GM21390 (cell line): ENCODE data around the gene LEP.
"Not testable (repeated sequence)": the region's sequence is repeated elsewhere in the genome, so short reads cannot be mapped to it uniquely, and the experiment has no call there.

ENCODE experiments used
- ATAC-seq: cut with Tn5 transposase; IDR thresholded peaks from one replicate; pipeline ENCODE4 v1.9.1; 2021; ENCODE audit not compliant: unreplicated experiment

Gene LEP

DNA sequence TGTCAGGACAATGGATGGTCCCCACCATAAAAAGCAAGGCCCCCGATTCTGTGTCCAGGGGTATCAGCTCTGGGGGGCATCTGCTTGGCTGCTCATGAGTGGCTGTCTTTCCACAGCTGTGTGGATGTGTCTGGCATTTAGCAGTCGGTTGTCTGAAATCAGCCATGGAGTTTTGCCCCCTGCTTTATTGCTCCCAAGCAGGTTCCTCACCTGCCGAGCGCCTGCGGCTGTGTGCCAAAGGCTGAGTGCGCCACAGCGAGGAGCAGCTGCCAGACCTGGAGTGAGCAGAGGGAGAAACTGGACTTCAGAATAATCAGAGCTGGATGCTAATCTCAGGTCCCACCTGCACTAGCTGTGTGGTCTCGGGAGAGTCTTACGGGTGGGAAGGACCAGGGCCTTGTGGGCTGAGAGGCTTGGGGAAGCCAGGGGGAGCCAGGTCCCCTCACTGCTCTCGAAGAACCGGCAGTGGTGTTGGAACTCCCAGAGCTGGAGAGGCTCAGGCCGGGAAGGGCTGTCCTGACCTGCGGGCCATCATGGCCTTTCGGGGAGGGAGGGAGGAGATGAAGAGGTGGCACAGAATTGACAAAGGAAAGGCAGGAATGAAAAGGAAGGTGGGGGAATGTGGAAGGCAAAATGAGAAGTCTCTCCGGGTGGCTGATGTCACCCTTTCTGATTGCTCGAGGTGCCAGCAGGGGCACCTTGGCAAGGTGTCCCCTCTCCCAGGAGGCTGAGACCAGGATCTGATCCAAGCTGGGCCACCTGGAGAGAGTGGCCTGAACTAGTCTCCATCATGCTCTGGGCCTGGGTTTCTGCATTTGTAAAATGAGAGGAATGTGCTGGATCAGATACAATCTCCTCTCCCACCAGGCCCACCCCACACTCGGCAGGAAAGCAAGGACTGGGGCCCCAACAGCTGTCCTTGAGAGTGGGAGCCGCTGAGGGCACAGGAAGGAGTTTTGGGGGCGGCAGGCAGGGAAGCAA is 30.2 kb upstream of the LEP start:
- no peak for ATAC-seq

DNA sequence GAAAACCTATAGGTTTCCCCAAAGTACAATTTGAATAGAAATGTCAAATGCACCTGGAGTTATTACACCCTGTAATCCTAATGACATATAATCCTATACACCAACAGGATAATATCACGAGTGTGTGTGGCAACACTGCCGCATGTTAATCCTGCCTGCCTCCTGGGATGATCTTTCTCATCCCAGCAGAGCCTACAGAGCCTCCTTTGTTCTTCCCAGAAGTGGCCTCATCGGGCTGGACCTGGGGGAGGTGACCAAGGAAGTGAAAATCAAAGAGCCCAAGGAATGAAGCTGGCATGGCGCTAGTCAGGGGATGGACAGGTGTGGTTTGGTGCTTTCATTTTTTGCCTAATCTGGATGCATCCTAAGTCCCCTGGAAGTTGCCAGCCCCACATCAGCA is 29.5 kb upstream of the LEP start:
- ATAC-seq, result no peak

DNA sequence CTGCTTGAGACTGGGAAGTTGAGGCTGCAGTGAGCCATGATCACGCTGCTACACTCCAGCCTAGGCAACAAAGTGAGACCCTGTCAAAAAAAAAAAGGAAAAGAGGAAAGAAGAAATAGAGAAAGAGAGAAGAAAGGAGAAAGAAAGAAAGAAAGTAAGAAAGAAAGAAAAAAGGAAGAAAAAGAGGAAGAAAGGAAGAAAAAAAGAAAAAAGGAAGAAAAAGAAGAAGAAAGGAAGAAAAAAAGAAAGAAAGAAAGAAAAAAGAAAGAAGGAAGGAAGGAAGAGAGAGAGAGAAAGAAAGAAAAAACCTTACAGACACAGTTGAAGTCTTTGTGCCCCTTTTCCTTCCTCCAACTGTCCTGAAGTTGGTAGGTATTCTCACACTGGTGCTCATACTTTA is 26.6 kb upstream of the LEP start:
- ATAC-seq, result no peak

DNA sequence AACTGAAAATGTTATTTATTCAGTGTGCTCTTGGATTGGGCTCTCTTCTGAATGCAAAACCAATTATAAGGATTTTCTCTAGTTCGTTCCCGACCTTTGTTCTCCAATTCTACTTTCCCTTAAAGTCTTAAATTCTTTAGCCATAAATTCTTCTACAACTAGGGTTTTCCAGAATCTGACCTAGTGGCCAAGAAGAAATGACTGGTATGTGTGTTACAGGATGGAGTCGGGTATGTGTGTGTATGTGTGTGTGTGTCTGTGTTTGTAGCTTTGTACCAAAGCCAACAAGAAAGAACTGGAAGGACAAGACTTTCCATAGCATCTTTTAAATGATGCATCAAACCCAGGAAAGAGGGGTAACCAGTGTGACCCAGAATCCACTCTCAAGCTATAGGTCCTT is 25.8 kb upstream of the LEP start:
- ATAC-seq, result no peak

DNA sequence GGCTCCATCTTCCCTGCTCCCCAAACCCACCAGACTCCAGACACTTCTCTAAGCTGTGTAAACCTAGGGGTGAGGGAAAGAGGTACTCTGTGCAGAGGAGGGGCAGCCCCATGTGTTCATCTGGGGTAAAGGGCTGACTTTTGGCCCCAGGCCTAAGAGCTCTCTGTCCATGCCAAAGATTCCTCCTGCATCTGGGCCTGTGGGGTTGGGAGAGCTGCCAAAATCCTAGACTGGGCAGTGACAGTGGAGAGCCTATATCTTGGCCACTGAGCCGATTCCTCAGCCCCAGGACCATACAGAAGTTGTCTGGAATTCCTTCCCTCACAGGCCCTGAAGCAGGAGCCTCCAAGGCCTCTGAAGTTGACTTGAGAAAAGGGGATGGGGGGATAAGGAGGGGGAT is 25.3 kb upstream of the LEP start:
- no peak for ATAC-seq

DNA sequence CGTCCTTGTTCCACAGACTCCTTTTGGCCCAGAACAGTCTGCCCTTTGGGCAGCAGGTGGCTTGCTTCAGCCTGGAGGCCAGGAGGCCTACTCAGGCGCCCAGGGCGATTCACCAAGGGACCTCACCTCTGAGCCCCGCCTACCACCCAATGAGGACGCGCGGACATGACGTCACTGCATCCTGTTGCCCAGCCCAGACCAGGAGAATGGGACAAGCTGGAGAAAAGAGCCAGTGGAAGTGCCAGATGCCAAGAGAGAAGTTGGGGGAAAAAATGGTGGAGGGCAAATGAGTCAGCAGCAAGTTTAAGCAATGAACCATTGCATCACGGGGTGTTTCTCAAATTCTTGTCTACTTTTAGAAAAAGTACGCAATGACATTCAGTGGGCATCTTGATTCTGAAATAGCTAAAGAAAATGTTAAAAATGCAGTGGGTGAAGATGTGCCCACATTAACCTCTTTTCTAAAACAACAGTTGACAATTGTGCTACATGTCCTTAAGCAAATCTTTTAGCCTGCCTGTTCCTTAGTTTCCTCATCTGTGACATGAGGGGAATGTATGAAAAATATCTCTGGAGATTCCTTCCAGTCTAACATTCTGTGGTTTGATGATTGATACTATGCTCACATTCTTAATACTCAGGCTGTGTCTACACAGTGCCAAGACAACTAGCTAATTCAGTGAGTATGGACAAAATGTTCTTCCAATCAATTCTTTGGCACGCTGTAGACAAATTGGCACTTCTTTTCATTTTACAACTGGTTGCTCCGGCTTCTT is 23.9 kb upstream of the LEP start:
- no peak for ATAC-seq

DNA sequence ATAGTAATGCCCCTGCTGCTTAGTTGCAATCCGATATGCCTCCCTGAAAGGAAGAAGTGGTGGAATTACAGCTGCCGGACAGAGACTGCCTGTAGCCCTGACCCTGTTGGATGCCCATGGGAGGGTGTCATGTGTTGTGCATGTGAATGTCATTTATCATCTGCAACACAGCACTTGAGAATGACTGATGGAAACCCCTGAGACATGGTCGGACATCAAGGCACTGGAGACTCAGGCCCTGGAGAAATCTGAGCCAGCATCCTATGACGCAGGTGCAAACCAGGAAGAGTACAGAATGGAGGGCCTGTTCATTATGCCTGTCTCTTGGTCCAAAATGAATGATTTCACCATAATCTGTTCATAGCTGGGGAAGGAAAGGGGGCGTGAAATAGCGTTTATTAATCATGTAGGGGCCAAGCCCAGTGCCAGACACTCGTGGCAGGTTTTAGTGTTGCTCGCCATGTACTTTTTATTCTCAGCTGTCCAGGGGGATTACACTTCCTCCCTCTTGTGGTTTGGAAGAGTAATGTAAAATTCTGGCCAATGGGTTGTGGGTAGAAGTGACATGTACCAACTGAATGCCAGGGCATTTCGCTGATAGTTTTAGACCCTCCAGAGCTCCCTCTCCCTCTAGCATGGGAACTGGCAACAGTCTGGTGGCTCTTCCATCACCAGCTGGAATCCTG is 23.0 kb upstream of the LEP start:
- ATAC-seq, result no peak

DNA sequence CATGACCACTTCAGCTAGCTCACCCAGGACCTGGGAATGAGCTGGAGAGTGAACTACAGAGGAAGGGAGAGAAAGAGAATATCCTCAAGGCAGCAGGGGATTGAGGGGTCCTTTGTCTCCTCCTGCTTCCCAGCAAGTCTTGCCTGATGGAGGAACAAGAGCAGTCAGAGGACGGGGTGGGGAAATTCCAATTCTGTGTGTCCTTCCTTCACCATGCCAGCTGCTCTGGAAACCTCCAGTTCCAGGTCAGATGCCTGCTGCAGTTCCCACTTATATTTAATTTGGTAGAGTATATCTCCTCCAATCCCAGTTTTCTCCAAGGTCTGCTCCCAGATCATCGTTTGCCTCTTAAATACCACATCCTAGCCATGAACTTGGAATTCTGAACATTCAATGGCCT is 21.4 kb upstream of the LEP start:
- no peak for ATAC-seq

DNA sequence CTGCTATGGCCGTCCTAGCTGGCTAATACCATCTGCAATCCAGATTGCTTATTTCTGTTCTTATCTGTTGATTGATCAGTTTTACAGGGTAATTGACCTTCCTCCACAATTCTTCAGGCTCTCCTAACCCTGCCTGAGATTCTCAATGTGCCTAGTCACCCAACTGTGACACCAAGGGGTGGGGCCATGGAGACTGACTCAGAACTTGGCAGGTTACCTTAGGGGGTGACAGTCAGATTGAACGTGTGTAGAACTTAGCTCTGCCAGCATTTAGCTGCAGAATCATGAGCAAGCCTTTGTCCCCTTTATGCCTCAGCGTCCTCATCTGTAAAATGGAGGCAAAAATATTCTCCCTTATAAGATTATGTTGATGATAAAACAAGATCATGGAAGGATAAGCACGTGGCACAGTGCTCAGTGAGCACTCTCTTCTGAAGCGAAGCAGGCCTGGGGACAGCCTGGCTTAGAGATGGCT is 19.1 kb upstream of the LEP start:
- ATAC-seq, result no peak

DNA sequence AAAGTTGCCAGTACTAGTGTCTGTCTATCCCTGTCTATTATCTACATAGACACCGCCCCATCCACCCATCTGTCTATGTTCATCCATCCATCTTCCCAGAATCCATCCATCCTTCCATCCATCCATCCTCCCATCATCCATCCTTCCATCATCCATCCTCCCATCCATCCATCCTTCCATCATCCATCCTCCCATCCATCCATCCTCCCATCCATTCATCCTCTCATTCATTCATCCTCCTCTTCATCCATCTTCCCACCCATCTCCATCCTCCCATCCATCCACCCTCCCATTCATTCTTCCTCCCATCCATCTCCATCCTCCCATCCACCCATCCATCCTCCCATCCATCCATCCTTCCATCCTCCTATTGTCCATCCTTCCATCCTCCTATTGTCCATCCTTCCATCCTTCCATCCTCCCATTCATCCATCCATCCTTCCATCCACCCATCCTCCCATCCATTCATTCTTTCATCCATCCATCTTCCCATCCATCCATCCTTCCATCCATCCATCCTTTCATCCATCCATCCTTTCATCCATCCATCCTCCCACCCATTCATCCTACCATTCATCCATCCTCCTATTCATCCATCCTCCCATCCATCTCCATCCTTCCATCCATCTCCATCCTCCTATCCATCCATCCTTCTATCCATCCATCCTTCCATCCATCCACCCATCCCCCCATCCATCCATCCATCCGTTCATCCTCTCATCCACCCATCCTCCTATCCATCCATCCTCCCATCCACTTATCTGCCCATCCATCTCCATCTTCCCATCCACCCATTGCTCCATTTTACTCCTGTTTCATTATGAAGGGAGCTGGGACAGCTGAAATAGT is 14.7 kb upstream of the LEP start:
- no peak for ATAC-seq

DNA sequence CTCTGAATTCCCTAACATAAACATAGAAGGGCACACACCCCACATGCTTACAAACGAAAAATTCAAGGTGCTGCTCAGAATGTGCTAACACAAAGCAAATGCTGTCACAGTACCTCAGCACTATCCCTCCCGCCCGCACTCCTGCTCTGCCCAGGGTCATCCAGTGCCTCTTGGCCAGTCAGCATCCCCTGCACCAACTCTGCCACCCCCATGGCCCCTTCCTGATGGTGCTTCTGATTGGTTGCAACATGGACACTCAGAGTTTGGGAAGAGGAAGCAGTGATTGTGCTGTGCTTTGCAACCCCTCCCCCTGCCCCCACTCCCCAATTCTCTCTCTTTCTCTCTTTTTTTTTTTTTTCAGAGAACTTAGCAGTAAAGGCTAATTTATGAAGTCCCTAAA is 13.8 kb upstream of the LEP start:
- ATAC-seq, result no peak

DNA sequence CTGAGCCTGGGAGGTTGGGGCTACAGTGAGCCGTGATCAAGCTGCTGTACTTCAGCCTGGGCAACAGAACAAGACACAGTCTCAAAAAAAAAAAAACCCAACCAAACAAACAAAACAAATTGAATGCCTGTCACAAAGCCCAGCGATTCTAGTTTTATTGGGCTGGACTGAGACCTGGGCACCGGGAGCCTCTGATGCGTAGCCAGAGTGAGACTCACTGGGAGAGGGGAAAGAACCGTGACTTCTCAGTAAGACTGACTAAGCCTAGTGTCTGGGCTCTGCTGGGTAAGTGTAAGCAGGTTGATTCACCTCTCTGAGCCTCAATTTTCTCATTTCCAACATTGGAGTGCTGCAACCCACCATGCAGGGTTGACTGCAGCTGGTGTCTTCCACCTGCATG is 10.1 kb upstream of the LEP start:
- ATAC-seq, result no peak

DNA sequence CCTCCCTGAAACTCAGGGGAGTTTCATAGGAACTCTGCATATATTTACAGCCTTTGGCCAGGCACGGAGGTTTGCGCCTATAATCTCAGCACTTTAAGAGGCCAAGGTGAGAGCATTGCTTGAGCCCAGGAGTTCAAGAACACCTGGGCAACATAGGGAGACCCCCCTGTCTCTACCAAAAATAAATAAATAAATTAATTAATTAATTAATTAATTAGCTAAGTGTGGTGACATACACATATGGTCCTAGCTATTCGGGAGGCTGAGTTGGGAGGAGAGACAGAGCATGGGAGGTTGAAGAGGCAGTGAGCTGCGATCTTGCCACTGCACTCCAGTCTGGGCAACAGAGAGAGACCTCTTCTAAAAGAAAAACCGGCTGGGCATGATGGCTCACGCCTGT is 9.4 kb upstream of the LEP start:
- ATAC-seq, result no peak

DNA sequence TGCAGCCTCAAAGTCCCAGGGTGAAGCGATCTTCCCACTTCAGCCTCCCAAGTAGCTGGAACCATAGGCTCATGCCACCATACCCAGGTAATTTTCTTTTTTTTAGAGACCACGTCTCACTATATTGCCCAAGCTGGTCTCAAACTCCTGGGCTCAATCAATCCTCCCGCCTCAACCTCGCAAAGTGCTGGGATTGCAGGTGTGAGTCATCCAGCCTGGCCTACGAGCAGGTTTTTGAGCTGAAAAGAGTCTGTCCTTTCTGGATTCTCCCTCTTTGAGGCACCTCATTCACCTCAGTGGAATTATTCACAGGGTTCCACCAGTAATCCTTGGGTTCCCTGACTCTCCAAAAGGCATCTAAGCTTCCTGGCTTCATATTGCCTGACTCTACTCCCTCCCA is 7.6 kb upstream of the LEP start:
- no peak for ATAC-seq

DNA sequence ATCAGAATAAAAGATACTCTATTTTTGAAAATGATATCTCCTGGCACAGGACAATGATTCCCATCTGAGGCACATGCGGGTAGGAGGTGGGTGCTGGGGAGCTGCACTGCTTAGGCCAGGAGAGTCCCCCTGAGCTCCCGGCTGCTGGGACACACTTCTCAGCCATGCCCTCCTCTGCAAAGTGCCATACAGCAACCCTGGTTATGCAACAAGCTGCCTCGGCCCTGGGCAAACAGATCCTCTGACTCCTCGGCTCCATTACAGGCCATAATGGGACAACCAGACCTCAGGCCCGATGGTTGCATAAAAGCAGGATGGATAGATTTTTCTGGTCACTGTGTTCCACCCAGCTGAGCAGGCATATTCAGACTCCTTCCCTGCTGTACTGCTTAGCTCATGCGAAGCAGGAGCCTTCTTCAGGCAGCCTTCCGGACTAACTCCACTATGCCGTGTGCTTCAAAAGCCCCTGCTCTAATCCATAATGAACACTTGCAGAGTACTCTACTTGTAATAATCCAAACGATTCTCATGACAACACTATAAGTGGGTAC is 6.5 kb upstream of the LEP start:
- ATAC-seq, result no peak

DNA sequence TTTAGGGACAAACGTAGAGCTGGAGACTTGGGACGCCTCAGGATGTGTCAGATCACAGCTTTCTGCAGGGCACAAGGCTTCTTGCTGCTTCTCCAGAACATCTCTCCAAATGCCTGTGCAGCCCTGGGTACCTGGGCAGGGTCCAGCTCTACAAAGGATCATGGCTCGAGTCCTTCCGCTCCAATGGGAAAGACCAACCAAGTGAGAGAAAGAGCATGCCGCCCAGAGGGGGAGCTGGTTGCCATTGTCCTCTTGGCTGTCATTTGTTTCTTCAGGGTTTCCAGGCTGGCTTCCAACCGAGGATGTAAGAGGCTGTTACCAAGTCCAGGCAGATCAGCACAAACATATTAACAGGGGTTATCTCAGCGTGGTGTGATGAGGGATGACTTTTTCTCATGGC is 5.6 kb upstream of the LEP start:
- ATAC-seq, result no peak

DNA sequence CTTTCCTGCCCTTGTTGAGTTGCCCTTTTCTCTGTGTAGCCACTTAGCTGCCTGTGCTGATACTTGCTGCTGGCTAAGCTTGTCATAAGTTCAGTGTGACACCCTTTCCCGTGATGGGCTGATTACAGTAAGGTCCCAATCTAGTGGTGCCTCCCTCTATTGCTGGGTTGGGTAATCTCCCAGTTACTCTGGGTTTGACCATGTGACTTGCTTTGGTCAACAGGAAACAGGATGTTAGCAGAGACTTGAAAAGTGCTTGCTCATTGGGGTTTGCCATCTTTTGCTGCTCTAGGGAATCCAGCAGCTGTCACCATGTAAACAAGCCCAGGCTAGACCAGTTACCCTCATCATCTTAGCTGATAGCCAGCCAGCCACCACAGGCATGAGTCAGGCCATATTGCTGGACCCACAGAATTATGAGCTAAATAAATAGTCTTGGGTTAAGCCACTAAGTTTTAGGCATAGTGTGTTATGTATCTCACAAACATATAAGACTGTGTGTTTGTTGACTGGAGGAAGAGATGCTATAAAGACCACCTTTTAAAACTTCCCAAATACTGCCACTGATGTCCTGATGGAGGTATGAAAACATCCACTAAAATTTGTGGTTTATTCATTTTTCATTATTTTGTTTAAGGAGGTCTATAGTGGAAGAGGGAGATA is 4.0 kb upstream of the LEP start:
- no peak for ATAC-seq

DNA sequence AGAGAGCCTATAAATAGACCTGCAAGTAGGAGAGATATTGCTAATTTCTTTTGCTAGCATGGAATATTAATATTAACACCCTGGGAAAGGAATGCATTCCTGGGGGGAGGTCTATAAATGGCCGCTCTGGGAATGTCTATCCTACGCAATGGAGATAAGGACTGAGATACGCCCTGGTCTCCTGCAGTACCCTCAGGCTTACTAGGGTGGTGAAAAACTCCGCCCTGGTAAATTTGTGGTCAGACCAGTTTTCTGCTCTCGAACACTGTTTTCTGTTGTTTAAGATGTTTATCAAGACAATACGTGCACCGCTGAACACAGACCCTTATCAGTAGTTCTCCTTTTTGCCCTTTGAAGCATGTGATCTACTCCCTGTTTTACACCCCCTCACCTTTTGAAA is 1.9 kb upstream of the LEP start:
- ATAC-seq, result not testable (repeated sequence)

DNA sequence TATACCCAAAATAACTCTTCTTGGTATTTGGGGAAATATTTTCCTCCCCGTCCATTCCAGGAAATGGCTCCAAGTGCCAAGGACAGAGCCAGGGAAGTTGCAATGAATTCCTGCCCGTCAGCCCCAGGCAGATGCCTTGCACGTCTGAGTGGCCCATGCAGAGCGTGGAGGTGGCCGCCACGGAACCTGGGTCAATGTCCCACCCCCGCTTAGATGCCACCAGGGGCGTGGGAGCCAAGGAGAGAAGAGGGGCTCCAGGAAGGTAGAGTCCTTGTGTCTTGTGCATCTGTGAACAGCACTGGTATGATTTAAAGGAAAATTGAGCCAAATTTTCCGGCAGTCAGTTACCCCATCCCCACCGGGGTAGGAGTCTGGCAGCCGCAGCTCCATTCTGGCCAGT is 1.6 kb downstream of the LEP start:
- ATAC-seq, result no peak

DNA sequence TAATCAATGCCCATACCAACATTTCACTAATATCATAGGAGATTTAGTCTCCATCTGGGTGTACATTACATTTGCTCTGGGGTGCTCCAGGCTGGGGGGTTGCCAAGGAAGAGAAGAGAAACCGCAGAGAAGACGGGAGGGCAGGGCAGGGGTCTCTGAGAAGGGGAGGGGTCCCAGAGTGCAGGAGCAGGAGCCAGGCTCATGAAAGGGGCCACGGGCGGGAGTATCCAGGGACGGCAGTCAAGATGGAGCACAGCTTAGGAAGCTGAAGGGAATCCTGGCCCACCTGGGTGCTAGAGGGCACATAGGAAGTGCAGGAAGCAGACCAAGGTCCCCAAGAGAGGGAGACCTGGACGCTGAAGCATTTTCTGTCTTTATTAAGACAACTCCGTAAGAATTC is 2.2 kb downstream of the LEP start:
- ATAC-seq, result no peak
